ENCODE measurements around the gene FBXO28. TPM values are rescaled to one million over a fixed set of nuclear protein-coding genes. Genes with fewer than 3 reads are reported as not detected.

Gene FBXO28
- total RNA-seq, 1 experiment from 2014 or later: 82.6 TPM

GRCh38 chr1:224133741-224134299 is 19.9 kb downstream of the FBXO28 start:
- CTCF ChIA-PET: no interaction called here
- no TSS peak for BruUV-seq (replicated peaks)

GRCh38 chr1:224137518-224137917 is 23.6 kb downstream of the FBXO28 start:
- BruUV-seq (replicated peaks): no TSS peak
- Histone ChIP-seq H3K4me3 (ENCODE audit: low read length) (no peak overlapping the region), H3K4me1 (ENCODE audit: insufficient read depth, low read length) (no peaks in the 10 kb centered on the region), H3F3A (ENCODE audit: low read length, unreplicated experiment) (no peaks in the 10 kb centered on the region), H2AFZ (ENCODE audit: low read length) (no peak overlapping the region), H3K79me2 (ENCODE audit: low read length) (no peaks in the 10 kb centered on the region; the same call in 1 of the 2 replicates), H3K4me2 (ENCODE audit: low read length) (no peak overlapping the region), H4K20me1 (ENCODE audit: low read length) (no peaks in the 10 kb centered on the region), H3K9ac (ENCODE audit: low read length) (no peak overlapping the region), H3K36me3 (ENCODE audit: low read depth, low read length) (peaks cover 41% of the 10 kb centered on the region), H3K9me2 (replicated peaks; ENCODE audit: low read length) (no peaks in the 10 kb centered on the region), H3K27ac (ENCODE audit: low read length) (no peak overlapping the region), H3K27me3 (ENCODE audit: low read length) (no peaks in the 10 kb centered on the region), H3K9me3 (ENCODE audit: low read length) (no peaks in the 10 kb centered on the region)
- no peak for TF ChIP-seq EZH2 (IDR thresholded peaks at IDR 0.05; ENCODE audit: low read length, unreplicated experiment)
- no peak for TF ChIP-seq CTCF (conservative IDR thresholded peaks at IDR 0.05; ENCODE audit: low read depth, low read length)
- no peak for TF ChIP-seq EZH2phosphoT487 (IDR thresholded peaks at IDR 0.05; ENCODE audit: borderline replicate concordance, low read length)
- ChIA-PET POLR2A (ENCODE audit: unreplicated experiment) (interaction anchor here (1.0 kb wide), 1 partner anchor 21 kb away, joined by 4 read pairs; no protein-coding TSS in a partner anchor), CTCF (no interaction called here)
- DNase-seq (no peak), ATAC-seq (no peak)
- intact Hi-C loops (cut with micrococcal nuclease): no loop called here

More at GRCh38 chr1:224133741-224134299, 19.9 kb downstream of the FBXO28 start:
- Histone ChIP-seq H3K4me3 (ENCODE audit: low read length) (no peak overlapping the region), H3F3A (ENCODE audit: low read length, unreplicated experiment) (no peaks in the 10 kb centered on the region), H2AFZ (ENCODE audit: low read length) (no peak overlapping the region), H3K4me2 (ENCODE audit: low read length) (no peak overlapping the region), H3K9me2 (replicated peaks; ENCODE audit: low read length) (no peaks in the 10 kb centered on the region), H4K20me1 (ENCODE audit: low read length) (no peaks in the 10 kb centered on the region), H3K36me3 (ENCODE audit: low read depth, low read length) (peaks cover 51% of the 10 kb centered on the region), H3K4me1 (ENCODE audit: insufficient read depth, low read length) (no peaks in the 10 kb centered on the region), H3K27me3 (ENCODE audit: low read length) (no peaks in the 10 kb centered on the region), H3K9ac (ENCODE audit: low read length) (no peak overlapping the region), H3K9me3 (ENCODE audit: low read length) (no peaks in the 10 kb centered on the region), H3K79me2 (ENCODE audit: low read length) (peaks cover 26% of the 10 kb centered on the region), H3K27ac (ENCODE audit: low read length) (no peak overlapping the region)
- TF ChIP-seq EZH2 (IDR thresholded peaks at IDR 0.05; ENCODE audit: low read length, unreplicated experiment): no peak
- no peak for TF ChIP-seq CTCF (conservative IDR thresholded peaks at IDR 0.05; ENCODE audit: low read depth, low read length)
- no peak for TF ChIP-seq EZH2phosphoT487 (IDR thresholded peaks at IDR 0.05; ENCODE audit: borderline replicate concordance, low read length)
- ATAC-seq (no peak), DNase-seq (no peak)
- intact Hi-C loops (cut with micrococcal nuclease): no loop called here
- POLR2A ChIA-PET (ENCODE audit: unreplicated experiment): no interaction called here

GRCh38 chr1:224138198-224138597 is 24.3 kb downstream of the FBXO28 start:
- H3K4me2 ChIP-seq (ENCODE audit: low read length): no peak overlapping the region
- DNase-seq (no peak), ATAC-seq (no peak)
- H3K9ac ChIP-seq (ENCODE audit: low read length): no peak overlapping the region
- no peaks in the 10 kb centered on the region for H3F3A ChIP-seq (ENCODE audit: low read length, unreplicated experiment)
- no TSS peak for BruUV-seq (replicated peaks)
- H3K4me3 ChIP-seq (ENCODE audit: low read length): no peak overlapping the region
- TF ChIP-seq EZH2phosphoT487 (IDR thresholded peaks at IDR 0.05; ENCODE audit: borderline replicate concordance, low read length): no peak
- no peak for TF ChIP-seq EZH2 (IDR thresholded peaks at IDR 0.05; ENCODE audit: low read length, unreplicated experiment)
- no peaks in the 10 kb centered on the region for H4K20me1 ChIP-seq (ENCODE audit: low read length)
- no peaks in the 10 kb centered on the region for H3K9me2 ChIP-seq (replicated peaks; ENCODE audit: low read length)
- no peak overlapping the region for H2AFZ ChIP-seq (ENCODE audit: low read length)
- H3K4me1 ChIP-seq (ENCODE audit: insufficient read depth, low read length): no peaks in the 10 kb centered on the region
- H3K36me3 ChIP-seq (ENCODE audit: low read depth, low read length): peaks cover 34% of the 10 kb centered on the region
- H3K27ac ChIP-seq (ENCODE audit: low read length): no peak overlapping the region
- intact Hi-C loops (cut with micrococcal nuclease): no loop called here
- POLR2A ChIA-PET (ENCODE audit: unreplicated experiment): interaction anchor here (1.0 kb wide), 1 partner anchor 21 kb away, joined by 4 read pairs; no protein-coding TSS in a partner anchor
- no peaks in the 10 kb centered on the region for H3K27me3 ChIP-seq (ENCODE audit: low read length)
- CTCF ChIA-PET: interaction anchor here (0.5 kb wide), 1 partner anchor 39 kb away, joined by 9 read pairs; no protein-coding TSS in a partner anchor
- no peaks in the 10 kb centered on the region; the same call in 1 of the 2 replicates for H3K79me2 ChIP-seq (ENCODE audit: low read length)
- H3K9me3 ChIP-seq (ENCODE audit: low read length): no peaks in the 10 kb centered on the region
